ENCODE measurements around the gene ZNF566.

The ZNF566 gene

DNA sequence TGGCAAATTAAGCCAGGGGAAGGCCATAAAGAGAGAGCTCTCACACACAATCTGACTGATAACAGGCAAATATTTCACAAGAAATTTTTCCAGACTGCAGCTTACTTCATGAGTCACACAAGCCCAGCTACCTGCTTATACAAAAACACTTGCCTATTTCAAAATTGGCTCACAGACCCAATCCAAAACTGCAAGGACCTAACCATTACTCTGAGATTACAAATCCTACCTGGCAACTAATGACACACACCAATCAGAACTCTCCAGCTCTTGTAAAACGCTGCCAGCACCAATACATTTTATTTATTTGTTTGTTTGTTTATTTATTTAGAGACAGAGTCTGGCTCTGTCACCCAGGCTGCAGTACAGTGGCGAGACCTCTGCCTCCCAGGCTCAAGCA is 52.8 kb downstream of the ZNF566 start:
- no peak for DNase-seq

DNA sequence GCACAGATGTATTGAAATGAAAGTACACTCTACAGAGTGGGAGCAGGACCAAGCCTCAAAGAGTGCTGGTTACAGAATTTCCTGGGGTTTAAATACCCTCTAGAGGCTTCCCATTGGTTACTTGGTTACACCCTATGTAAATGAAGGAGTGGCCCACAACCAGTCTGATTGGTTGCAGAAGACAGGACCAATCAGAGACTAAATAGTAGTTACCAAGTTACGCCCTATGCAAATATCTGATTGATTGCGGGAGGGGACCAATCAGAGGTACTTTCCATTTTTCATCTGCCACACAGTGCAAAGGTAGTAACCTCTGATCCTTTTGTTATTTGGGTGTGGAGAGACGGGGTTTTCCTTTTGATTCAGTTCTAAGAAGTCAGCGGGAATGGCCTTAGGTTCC is 65.4 kb downstream of the ZNF566 start:
- no peak for DNase-seq

DNA sequence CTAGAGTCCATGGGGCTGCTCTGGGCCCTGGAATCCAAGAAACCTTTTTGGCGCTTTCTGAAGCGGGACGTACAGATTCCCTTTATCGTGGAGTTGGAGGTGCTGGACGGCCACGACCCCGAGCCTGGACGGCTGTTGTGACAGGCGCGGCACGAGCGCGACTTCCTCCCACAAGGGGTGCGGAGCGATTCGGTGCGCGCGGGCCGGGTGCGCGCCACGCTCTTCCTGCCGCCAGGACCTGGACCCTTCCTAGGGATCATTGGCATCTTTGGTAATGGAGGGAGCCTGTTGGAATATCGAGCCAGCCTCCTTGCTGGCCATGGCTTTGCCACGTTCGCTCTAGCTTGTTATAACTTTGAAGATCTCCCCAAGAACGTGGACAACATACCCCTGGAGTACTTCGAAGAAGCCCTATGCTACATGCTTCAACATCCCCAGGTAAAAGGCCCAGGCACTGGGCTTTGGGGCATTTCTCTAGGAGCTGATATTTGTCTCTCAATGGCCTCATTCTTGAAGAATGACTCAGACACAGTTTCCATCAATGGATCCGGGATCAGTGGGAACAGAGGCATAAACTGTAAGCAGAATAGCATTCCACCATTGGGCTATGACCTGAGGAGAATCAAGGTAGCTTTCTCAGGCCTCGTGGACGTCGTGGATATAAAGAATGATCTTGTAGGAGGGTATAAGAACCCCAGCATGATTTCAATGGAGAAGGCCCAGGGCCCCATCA is 67.4 kb downstream of the ZNF566 start:
- no peak for DNase-seq

DNA sequence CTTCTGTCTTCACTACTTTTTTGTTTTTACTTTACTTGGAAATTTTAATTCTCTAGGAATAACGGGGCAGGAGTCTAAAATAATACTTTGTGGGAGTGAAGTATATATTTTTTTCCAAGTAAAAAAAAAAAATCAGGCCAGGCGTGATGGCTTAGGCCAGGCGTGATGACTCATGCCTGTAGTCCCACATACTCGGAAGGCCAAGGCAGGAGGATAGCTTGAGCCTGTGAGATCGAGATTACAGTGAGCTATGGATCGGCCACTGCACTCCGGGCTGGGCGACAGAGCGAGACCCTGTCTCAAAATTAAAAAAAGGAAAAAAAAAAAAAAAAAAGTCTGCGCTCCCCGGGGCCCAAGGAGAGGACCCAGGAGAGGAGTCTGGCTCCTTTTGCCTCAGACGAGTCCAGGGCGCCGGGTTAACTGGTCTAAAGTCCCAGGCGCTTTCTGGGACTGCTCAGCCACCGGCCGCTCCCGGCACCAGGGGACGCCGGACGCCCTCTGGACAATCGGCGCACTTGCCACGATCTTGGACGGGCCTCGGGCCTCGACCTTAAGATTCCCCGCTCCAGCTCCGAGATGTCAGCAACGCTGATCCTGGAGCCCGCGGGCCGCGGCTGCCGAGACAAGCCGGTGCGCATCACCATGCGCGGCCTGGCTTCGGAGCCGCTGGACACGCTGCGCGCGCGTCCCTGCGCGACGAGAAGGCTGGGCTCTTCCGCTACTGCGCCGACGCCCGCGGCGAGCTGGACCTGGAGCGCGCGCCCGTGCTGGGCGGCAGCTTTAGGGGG is 68.2 kb downstream of the ZNF566 start:
- no peak for DNase-seq

DNA sequence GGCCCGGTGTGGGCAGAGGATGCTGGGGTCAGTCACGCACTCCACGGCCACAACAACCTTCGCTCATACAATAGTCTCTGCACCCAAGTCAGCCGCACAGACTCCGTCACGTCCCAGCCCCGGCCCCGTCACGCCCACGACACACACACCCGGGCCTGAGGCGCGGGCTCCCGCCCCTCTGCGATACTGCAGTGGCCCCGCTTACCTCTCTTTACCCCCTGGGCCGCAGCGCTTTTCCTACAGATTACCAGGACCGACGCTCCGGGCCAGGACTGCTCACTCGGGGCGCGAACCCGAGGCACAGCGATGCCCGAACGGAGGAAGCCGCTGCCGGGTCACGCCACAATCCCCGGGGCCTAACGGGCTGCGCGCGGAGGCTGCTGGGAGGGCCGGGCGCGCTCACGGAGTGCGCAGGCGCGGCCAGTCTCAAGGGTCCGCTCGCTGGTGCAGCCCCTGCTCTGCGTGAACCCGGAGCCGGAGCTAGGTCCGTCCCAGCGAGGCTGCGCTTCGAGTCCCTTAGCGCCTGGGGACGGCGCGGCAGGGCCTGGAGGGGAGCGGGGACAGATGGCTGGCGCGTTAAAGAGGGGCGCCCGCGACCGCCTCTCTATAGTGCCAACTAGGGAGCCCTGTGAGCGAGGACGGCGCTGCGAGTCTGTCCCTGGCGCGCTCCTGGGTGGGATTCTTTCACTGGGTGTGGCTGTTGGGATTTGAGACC is 70.9 kb downstream of the ZNF566 start, which contains the start of gene ZFP82:
ZFP82 (minus strand) TSS at position 358 of the 715 bp plus-strand sequence. CDS start 8,855 bp downstream, outside the sequence.
- DNase-seq, result peak; percentile 76 to 81

DNA sequence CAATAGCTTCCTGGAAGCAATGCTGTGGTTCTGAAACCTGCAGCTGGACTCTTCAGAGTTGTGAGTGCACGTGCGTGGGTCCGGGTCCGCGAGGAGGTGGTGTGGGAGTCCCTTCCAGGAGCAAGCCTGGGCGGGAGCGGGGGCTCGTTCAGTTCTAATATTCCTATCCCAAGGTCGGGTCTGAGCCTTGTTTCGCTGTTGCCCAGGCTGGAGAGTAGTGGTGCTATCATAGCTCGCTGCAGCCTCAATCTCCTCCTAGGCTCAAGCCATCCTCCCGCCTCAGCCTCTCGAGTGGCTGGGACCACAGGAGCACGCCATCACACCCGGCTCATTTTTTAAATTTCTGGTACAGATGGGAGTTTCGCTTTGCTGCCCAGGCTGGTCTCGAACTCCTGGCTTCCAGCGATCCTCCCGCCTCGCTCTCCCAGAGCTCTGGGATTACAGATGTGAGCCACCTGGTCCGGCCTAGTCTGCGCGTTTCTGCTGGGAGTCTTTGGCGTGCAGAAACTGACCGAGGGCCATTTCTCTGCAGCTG is 71.5 kb downstream of the ZNF566 start:
- peak in 1 of 2 experiments; percentile 3 for DNase-seq

DNA sequence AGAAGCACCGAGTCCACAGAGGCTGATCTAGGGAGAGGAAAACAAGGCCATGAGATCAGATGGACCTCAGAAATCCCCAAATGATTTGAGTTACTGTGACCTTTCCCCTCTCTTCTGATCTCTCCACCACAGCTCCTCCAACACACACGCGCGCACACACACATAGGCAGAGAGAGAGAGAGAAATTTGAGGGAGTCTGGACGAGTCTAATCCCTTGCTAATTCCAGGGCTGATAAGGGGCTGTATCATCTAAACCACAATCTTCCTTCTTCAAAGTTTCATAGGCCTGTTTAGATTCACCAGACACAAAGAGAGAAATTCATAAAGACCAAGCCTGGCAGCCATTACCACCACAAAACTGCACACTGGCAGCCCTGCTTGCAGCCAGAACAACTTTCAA is 79.5 kb downstream of the ZNF566 start:
- no peak for DNase-seq

DNA sequence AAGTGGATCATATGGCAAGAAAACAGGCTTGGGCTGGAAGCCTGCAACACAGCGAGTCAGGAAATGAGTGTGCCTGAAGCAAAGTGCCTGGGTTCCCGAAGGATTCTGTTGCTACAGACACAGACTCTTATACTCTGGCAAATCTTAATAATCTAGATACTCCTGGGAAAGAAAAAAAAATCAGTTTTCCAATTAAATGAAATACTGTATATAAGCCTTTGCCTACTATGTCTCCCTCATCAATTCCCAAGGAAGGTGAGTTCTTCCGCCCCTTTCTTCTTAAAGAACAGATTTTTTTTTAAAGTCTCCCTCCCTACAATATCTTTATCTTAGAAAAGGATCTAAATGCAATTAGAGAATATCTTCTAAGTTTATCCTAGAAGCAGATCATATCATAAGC is 81.3 kb downstream of the ZNF566 start:
- DNase-seq, result no peak

DNA sequence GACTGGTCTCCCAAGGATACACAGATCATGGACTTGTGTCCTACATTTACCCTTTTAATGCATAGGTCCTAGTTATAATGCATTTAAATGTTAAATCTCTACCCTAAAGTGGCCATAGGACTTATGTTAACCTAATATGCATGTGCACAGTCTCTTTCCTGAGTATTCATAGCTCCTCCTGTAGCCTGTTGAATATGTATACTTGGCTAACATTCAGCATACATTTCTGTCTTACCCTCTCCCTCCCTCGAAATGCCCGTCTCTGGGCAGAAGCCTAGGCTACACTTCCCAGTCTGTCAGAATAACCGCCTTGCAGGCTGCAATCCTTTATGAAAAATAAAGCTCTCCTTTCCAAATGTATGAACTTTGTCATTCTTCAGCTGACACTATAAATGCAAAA is 84.9 kb downstream of the ZNF566 start:
- no peak for DNase-seq

DNA sequence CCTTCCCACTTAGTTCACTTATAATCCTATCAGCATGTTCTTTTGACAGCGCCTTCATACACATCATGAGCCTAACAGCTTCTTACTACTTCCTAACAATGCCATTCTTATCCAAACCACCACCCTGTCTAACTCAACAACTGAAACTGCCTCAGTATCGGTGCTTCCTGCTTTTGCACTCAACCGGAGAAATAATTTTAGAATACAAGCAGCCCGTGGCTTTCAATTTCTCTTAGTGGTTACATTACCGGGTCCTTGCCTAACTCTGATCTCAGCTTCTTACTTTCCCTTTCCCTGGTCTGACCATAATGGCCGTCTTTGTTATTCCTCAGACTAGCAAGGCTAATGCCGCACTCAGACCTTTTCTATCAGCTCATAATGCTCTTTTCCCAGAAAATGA is 87.9 kb downstream of the ZNF566 start:
- DNase-seq, result no peak

DNA sequence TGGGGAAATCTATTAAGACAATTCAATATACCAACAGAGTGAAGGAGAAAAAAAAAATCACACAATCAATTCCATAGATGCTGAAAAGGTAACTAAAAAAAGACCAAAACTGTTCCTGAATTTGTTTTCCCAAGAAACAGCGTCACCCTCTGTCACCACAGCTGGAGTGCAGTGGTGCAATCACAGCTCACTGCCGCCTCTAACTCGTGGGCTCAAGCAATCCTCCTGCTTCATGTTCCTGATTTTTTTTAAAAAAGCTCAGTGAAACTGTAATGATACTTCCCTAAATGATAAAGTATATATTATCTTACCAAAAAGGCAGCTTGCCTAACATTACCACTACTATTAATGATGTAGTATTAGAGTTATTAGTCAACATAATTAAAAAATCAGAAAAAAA is 90.8 kb downstream of the ZNF566 start:
- no peak for DNase-seq
